GM12865 (cell line): ENCODE results near the gene PYGB.
A peak's percentile ranks its signal among the peaks of the same experiment; 100 is the strongest.

ENCODE experiments used
- DNase-seq: peaks from one replicate; pipeline ENCODE4 v3.0.0; 2010; ENCODE audit warnings: low read depth
- H3K4me3 ChIP-seq: 2 replicates; pipeline ENCODE4 v1.5.1; 2011; ENCODE audit warnings: mild to moderate bottlenecking, low read depth, low read length, control low read depth
- CTCF ChIP-seq: IDR thresholded peaks from 2 replicates; pipeline ENCODE4 v1.5.1; 2011; ENCODE audit warnings: low read length, control low read depth, low read depth, inconsistent platforms; ENCODE audit not compliant: insufficient read depth; ENCODE audit errors: missing control alignments

The PYGB gene

GRCh38 chr20:25317351-25318075 lies 69.6 kb downstream of the PYGB start:
- H3K4me3 ChIP-seq = no peak overlapping the region
- no peak for DNase-seq
- TF ChIP-seq CTCF = no peak

GRCh38 chr20:25318471-25319240 lies 70.8 kb downstream of the PYGB start:
- H3K4me3 ChIP-seq = peak overlapping the region; percentile 30; the same call in 1 of the 2 replicates
- peak; percentile 94 for DNase-seq
- TF ChIP-seq CTCF = no peak

GRCh38 chr20:25319241-25320034 lies 71.6 kb downstream of the PYGB start:
- DNase-seq = no peak

GRCh38 chr20:25320035-25320800 lies 72.3 kb downstream of the PYGB start:
- no peak for DNase-seq
- no peak overlapping the region for H3K4me3 ChIP-seq

More at GRCh38 chr20:25319241-25320034, 71.6 kb downstream of the PYGB start:
- no peak overlapping the region for H3K4me3 ChIP-seq
- no peak for TF ChIP-seq CTCF

GRCh38 chr20:25321262-25321831 lies 73.5 kb downstream of the PYGB start:
- no peak overlapping the region for H3K4me3 ChIP-seq
- no peak for TF ChIP-seq CTCF

More at GRCh38 chr20:25320035-25320800, 72.3 kb downstream of the PYGB start:
- no peak for TF ChIP-seq CTCF

GRCh38 chr20:25321991-25322390 lies 74.1 kb downstream of the PYGB start:
- no peak overlapping the region for H3K4me3 ChIP-seq
- no peak for TF ChIP-seq CTCF
- DNase-seq = no peak

More at GRCh38 chr20:25321262-25321831, 73.5 kb downstream of the PYGB start:
- no peak for DNase-seq
